CD4-positive, alpha-beta memory T cell (primary cell): ENCODE data around the gene ENAH. TPM values are rescaled to one million over a fixed set of nuclear protein-coding genes. Genes with fewer than 3 reads are reported as not detected.
"Not testable (repeated sequence)": the region's sequence is repeated elsewhere in the genome, so short reads cannot be mapped to it uniquely, and the experiment has no call there.

Source experiments
- CTCF ChIA-PET: fragments of 350-600 bp; sonication (Branson Sonifier 250); formaldehyde crosslinking; loops from one replicate; lab custom pipeline; 2021; ENCODE audit warnings: inconsistent platforms; ENCODE audit not compliant: partially characterized antibody; lab: Charles Lee
- POLR2A ChIA-PET: fragments of 350-600 bp; sonication (Branson Sonifier 250); formaldehyde crosslinking; loops from one replicate; lab custom pipeline; 2021; ENCODE audit not compliant: partially characterized antibody; lab: Charles Lee
- DNase-seq, 5 donors: peaks; one replicate each; pipeline versions ENCODE4 v3.0.0 to v3.0.0-alpha.2; 2020 to 2022; ENCODE audit warnings: mixed read lengths in 1 of 5
- H3K27ac ChIP-seq: one replicate; pipeline ENCODE4 v1.7.0; 2013; ENCODE audit warnings: low read depth, low read length
- H3K27me3 ChIP-seq: 2 replicates; pipeline ENCODE4 v1.7.0; 2013; ENCODE audit warnings: mild to moderate bottlenecking, low read length, moderate library complexity; ENCODE audit not compliant: insufficient read depth
- H3K36me3 ChIP-seq: 2 replicates; pipeline ENCODE4 v1.7.0; 2013; ENCODE audit warnings: mild to moderate bottlenecking, low read length, moderate library complexity; ENCODE audit not compliant: insufficient read depth
- H3K4me1 ChIP-seq: 2 replicates; pipeline ENCODE4 v1.7.0; 2013; ENCODE audit warnings: mild to moderate bottlenecking, low read length, moderate library complexity; ENCODE audit not compliant: insufficient read depth
- H3K4me3 ChIP-seq, 2 donors: one replicate each; pipeline ENCODE4 v1.7.0; 2013; ENCODE audit warnings: low read length in 2 of 2, mild to moderate bottlenecking in 1 of 2
- H3K9me3 ChIP-seq, 2 donors: one replicate each; pipeline ENCODE4 v1.7.0; 2013; ENCODE audit warnings: low read length in 2 of 2, control low read depth in 1 of 2; ENCODE audit not compliant: control insufficient read depth in 1 of 2
- H3K27ac Mint-ChIP-seq, 7 donors: one replicate each; pipeline ENCODE4 v1.8.0; 2020 to 2021; ENCODE audit warnings: mixed read lengths in 7 of 7, mild to moderate bottlenecking in 6 of 7, inconsistent platforms in 3 of 7, moderate library complexity in 3 of 7
- H3K27me3 Mint-ChIP-seq, 2 donors: one replicate each; pipeline ENCODE4 v1.8.0; 2020 to 2021; ENCODE audit warnings: mixed read lengths in 2 of 2
- H3K36me3 Mint-ChIP-seq, 2 donors: one replicate each; pipeline ENCODE4 v1.8.0; 2020 to 2021; ENCODE audit warnings: mixed read lengths in 2 of 2, inconsistent platforms in 1 of 2, mild to moderate bottlenecking in 1 of 2
- H3K4me1 Mint-ChIP-seq, 4 donors: one replicate each; pipeline ENCODE4 v1.8.0; 2020 to 2021; ENCODE audit warnings: mixed read lengths in 4 of 4, mild to moderate bottlenecking in 1 of 4
- H3K4me3 Mint-ChIP-seq, 8 donors: one replicate each; pipeline ENCODE4 v1.8.0; 2020 to 2021; ENCODE audit warnings: mixed read lengths in 8 of 8, mild to moderate bottlenecking in 7 of 8, moderate library complexity in 6 of 8, inconsistent platforms in 3 of 8
- H3K9me3 Mint-ChIP-seq, 8 donors: one replicate each; pipeline ENCODE4 v1.8.0; 2020 to 2021; ENCODE audit warnings: mixed read lengths in 8 of 8, mild to moderate bottlenecking in 5 of 8, inconsistent platforms in 3 of 8, moderate library complexity in 1 of 8
- intact Hi-C: fragments of 100-400 bp; cut with micrococcal nuclease; formaldehyde crosslinking; loops from one replicate; pipeline ENCODE4 v1.15.1; 2023
- polyA plus RNA-seq, 2 donors: library from polyadenylated mRNA; unstranded; fragments of 300-500 nt; fragmentation: Illumina TruSeq; gene quantifications; one replicate each; pipeline ENCODE4 v1.2.3, GENCODE V29; 2021
- total RNA-seq, 2 experiments: library from RNA; stranded (reverse); gene quantifications; one replicate each; pipeline ENCODE4 v1.2.3, GENCODE V29; 2021

Gene ENAH
- total and polyA plus RNA-seq, 4 experiments from 2014 or later: 0.26 TPM; not detected in 3

DNA sequence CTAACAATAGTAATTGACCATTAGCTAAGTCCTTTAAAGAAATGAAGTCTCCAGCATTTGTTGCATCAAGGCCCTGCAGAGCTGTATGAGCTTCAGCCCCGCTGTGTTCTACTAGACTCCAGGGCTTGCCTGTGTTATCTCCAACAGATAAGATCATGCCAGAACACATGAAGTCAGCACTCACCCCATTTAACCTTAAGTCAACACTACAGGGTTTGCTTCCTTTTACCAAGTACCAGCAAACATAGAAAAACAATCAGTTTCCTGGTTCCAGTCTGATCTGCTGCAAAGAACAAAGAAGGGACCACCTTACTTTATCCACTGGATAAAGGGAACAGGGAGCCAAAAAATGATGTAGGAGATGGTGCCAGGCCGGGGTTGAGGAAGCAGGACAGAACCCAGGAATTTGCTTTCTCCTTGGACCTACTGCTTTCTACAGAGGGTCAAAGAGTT, 41.3 kb upstream of the ENAH start:
- ChIA-PET CTCF (no interaction called here), POLR2A (no interaction called here)
- no peak overlapping the region for H3K27ac ChIP-seq
- intact Hi-C loops: no loop called here
- DNase-seq: no peak
- H3K4me3 ChIP-seq: no peak overlapping the region
- no peaks in the 10 kb centered on the region for H3K4me1 ChIP-seq
- Mint-ChIP-seq H3K36me3 (no peaks in the 10 kb centered on the region), H3K27ac (no peak overlapping the region), H3K27me3 (peaks cover 3 to 4% of the 10 kb centered on the region in 2 donors), H3K4me3 (no peak overlapping the region), H3K4me1 (no peaks in the 10 kb centered on the region), H3K9me3 (no peaks in the 10 kb centered on the region)
- H3K9me3 ChIP-seq: no peaks in the 10 kb centered on the region
- H3K36me3 ChIP-seq: no peaks in the 10 kb centered on the region
- H3K27me3 ChIP-seq: no peaks in the 10 kb centered on the region

DNA sequence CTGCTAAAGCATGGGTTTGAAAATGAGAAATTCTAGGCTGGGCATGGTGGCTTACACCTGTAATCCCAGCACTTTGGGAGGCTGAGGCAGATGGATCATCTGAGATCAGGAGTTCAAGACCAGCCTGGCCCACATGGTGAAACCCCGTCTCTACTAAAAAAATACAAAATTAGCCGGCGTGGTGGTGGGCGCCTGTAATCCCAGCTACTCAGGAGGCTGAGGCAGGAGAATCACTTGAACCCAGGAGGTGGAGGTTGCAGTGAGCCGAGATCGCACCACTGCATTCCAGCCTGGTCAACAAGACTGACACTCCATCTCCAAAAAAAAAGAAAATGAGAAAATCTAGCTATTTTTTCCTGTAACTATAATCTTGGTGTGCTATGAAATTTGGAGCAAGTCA, 40.8 kb upstream of the ENAH start:
- H3K27me3 ChIP-seq, H3K27me3 Mint-ChIP-seq, H3K36me3 ChIP-seq, H3K9me3 ChIP-seq, H3K36me3 Mint-ChIP-seq, H3K4me1 ChIP-seq, POLR2A ChIA-PET, H3K9me3 Mint-ChIP-seq, H3K4me3 Mint-ChIP-seq, DNase-seq, H3K4me1 Mint-ChIP-seq, CTCF ChIA-PET, H3K27ac ChIP-seq, intact Hi-C loops, H3K4me3 ChIP-seq, H3K27ac Mint-ChIP-seq: not testable (repeated sequence)

DNA sequence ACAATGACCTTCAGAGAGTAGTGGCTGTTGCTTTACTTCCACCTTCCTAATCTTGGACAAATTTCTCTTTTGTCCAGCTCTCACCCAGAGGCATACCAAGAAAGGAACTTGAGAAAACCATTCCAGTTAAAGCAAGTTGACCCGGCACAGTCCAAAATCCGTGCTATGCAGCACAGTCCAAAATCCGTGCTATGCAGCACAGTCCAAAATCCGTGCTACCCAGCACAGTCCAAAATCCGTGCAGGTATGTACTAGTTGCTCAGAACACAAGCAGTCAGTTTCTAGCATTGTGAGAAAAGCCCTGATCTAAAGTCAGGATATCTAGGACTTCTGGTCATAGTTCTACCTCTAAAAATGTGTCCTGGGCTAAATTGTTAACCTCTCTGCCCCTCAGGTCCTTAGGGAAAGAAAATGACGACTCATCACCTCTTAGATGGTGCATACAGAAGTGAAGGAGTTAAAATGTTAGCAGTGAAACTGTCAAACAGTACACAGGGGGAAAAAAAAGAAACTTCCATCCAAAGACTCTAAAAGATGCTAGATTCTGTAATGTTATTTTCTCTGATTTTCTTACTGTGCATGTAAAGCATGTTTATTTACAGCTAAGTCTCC, 40.3 kb upstream of the ENAH start:
- H3K4me1 ChIP-seq: no peaks in the 10 kb centered on the region
- H3K36me3 ChIP-seq: no peaks in the 10 kb centered on the region
- H3K4me3 ChIP-seq: no peak overlapping the region
- Mint-ChIP-seq H3K4me3 (no peak overlapping the region), H3K36me3 (no peaks in the 10 kb centered on the region), H3K27ac (no peak overlapping the region), H3K9me3 (no peaks in the 10 kb centered on the region), H3K4me1 (no peaks in the 10 kb centered on the region), H3K27me3 (peaks cover 3 to 7% of the 10 kb centered on the region in 2 donors)
- no peak for DNase-seq
- no peaks in the 10 kb centered on the region for H3K27me3 ChIP-seq
- ChIA-PET CTCF (no interaction called here), POLR2A (no interaction called here)
- H3K27ac ChIP-seq: no peak overlapping the region
- intact Hi-C loops: no loop called here
- no peaks in the 10 kb centered on the region for H3K9me3 ChIP-seq

DNA sequence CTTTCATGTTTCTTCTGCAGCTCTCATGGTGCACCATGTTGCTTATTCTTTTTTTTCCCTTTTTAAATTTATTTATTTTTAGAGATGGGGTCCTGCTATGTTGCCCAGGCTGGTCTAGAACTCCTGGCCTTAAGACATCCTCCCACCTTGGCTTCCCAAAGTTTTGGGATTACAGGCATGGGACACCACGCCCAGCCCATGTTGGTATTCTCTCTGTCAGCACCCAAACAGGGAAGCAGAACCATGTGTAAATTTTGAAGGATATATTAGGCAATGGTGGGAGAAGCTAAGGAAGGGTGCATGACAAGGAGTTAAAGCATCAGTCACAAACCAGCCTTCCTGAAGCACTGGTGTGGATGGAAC, 39.6 kb upstream of the ENAH start:
- Mint-ChIP-seq H3K4me3 (no peak overlapping the region), H3K36me3 (no peaks in the 10 kb centered on the region), H3K4me1 (no peaks in the 10 kb centered on the region), H3K27me3 (peaks cover 3 to 8% of the 10 kb centered on the region in 2 donors), H3K27ac (no peak overlapping the region), H3K9me3 (no peaks in the 10 kb centered on the region)
- H3K36me3 ChIP-seq: no peaks in the 10 kb centered on the region
- H3K4me1 ChIP-seq: no peaks in the 10 kb centered on the region
- H3K4me3 ChIP-seq: no peak overlapping the region
- POLR2A ChIA-PET: no interaction called here
- no peaks in the 10 kb centered on the region for H3K9me3 ChIP-seq
- intact Hi-C loops: no loop called here
- no peak overlapping the region for H3K27ac ChIP-seq
- no peaks in the 10 kb centered on the region for H3K27me3 ChIP-seq
- CTCF ChIA-PET: no interaction called here
- DNase-seq: no peak

DNA sequence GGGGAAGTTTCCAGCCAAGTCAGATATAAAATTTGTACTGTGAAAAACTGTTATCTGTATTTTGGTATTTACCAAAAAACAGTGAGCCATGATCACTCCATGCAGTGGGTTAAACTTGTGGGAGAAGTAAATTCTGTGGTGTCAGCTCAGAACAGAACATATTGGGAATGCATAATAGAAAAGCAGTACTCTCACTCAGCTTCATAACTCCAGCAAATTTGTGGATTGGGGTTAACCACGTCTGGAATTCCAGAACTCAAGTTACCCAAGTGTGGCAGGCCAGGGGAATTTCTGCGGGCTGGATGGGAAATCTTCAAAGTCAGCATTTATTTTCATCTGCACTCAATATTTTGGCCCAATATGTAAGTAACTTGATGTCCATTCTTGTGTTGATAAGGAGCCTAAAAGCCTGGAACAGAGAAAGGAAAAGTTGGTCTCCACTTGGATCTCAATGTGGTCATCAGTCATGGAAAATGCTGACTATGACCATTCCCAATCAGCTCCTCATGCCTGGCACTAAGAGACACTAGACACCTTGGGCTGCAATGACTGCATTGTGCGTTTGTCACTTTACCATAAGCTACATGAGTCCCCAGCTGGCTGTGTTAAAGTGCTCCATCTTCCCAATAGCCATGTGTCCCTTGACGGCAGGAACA, 39.1 kb upstream of the ENAH start:
- CTCF ChIA-PET: no interaction called here
- Mint-ChIP-seq H3K4me1 (no peaks in the 10 kb centered on the region), H3K27ac (no peak overlapping the region), H3K9me3 (no peaks in the 10 kb centered on the region), H3K4me3 (no peak overlapping the region), H3K36me3 (no peaks in the 10 kb centered on the region), H3K27me3 (peaks cover 3 to 8% of the 10 kb centered on the region in 2 donors)
- Histone ChIP-seq H3K4me3 (no peak overlapping the region), H3K27ac (no peak overlapping the region), H3K36me3 (no peaks in the 10 kb centered on the region), H3K9me3 (no peaks in the 10 kb centered on the region), H3K27me3 (no peaks in the 10 kb centered on the region), H3K4me1 (no peaks in the 10 kb centered on the region)
- intact Hi-C loops: no loop called here
- DNase-seq: no peak
- POLR2A ChIA-PET: no interaction called here

DNA sequence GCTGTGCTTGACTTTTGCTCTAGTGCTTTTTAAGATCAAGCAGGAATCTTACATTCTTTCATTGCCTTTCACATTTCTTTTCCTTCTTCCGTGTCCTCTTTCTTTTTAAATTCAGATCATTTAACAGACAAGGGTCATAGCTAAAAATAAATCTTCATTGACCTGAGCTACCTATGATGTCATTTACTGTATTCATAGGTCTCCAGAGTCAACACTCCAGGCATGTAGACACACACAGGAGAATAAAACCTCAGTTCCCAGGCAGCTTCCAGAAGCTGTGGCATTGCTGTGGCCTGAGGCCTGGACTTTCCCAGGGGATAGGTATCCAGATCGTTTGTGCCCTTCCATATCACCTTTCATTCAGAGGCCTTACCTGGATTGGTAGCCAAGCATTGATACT, 38.5 kb upstream of the ENAH start:
- Histone ChIP-seq H3K27ac (no peak overlapping the region), H3K4me1 (no peaks in the 10 kb centered on the region), H3K36me3 (no peaks in the 10 kb centered on the region), H3K4me3 (no peak overlapping the region), H3K27me3 (no peaks in the 10 kb centered on the region), H3K9me3 (no peaks in the 10 kb centered on the region)
- ChIA-PET POLR2A (no interaction called here), CTCF (no interaction called here)
- Mint-ChIP-seq H3K9me3 (no peaks in the 10 kb centered on the region), H3K27me3 (peaks cover 3 to 8% of the 10 kb centered on the region in 2 donors), H3K36me3 (no peaks in the 10 kb centered on the region), H3K27ac (no peak overlapping the region), H3K4me3 (no peak overlapping the region), H3K4me1 (no peaks in the 10 kb centered on the region)
- intact Hi-C loops: no loop called here
- no peak for DNase-seq

DNA sequence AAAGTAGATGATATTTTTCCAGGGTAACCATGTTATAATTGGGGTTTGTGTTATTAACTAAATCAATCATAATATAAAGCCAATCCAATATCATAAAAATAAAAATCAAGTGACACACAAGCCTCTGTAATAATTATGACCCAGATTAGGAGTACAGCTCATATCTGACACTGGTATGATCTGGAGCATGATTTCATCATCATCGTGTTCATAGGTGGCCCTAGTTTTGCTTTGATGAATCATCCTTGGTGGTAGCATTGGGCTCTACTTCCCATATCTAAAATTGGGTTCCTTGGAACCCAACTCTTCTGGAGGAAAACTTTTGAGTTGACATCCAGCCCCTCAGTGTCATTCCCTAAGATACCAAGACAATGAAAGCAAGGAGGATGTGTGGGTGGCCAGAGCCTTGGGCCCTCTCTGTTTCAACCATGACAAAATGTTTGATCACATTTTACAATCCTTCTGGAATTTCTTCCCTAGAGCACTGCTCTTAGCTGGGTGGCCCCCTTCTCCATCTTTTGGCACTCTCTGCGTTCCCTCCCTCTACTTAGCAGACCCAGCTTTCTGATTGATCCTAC, 37.0 kb upstream of the ENAH start:
- Histone ChIP-seq H3K27ac (no peak overlapping the region), H3K36me3 (no peaks in the 10 kb centered on the region), H3K9me3 (no peaks in the 10 kb centered on the region), H3K4me1 (no peaks in the 10 kb centered on the region), H3K27me3 (no peaks in the 10 kb centered on the region), H3K4me3 (no peak overlapping the region)
- H3K4me3 Mint-ChIP-seq: no peak overlapping the region
- H3K27ac Mint-ChIP-seq: no peak overlapping the region
- no peak for DNase-seq
- no peaks in the 10 kb centered on the region for H3K36me3 Mint-ChIP-seq
- CTCF ChIA-PET: no interaction called here
- intact Hi-C loops: no loop called here
- POLR2A ChIA-PET: no interaction called here
- no peaks in the 10 kb centered on the region for H3K9me3 Mint-ChIP-seq
- no peaks in the 10 kb centered on the region for H3K4me1 Mint-ChIP-seq
- peaks cover 3 to 8% of the 10 kb centered on the region in 2 donors for H3K27me3 Mint-ChIP-seq
